DOHH2 (cell line): ENCODE data around the gene HBG2.

Source experiments
- H3F3A ChIP-seq: fragments of 200-600 bp; sonication (generic), shearing (Covaris generic); 2 replicates; pipeline ENCODE4 v1.6.0; 2016; ENCODE audit warnings: antibody characterized with exemption, mild to moderate bottlenecking; ENCODE audit not compliant: control insufficient read depth, insufficient read depth
- H3K27ac ChIP-seq: fragments of 200-600 bp; sonication (generic); 2 replicates; pipeline ENCODE4 v1.5.1; 2014; ENCODE audit warnings: low read depth, mild to moderate bottlenecking, low read length, moderate library complexity
- H3K27me3 ChIP-seq: fragments of 200-600 bp; sonication (generic); 2 replicates; pipeline ENCODE4 v1.6.1; 2014; ENCODE audit warnings: mild to moderate bottlenecking, low read length, mixed read lengths; ENCODE audit not compliant: control insufficient read depth
- H3K36me3 ChIP-seq: fragments of 200-600 bp; sonication (generic); 2 replicates; pipeline ENCODE4 v1.6.1; 2014; ENCODE audit warnings: mild to moderate bottlenecking, low read length, moderate library complexity, mixed read lengths; ENCODE audit not compliant: control insufficient read depth
- H3K4me1 ChIP-seq: fragments of 200-600 bp; sonication (generic); 2 replicates; pipeline ENCODE4 v1.6.1; 2014; ENCODE audit warnings: mild to moderate bottlenecking, low read length, mixed read lengths; ENCODE audit not compliant: control insufficient read depth
- H3K4me2 ChIP-seq: fragments of 200-600 bp; sonication (generic); 2 replicates; pipeline ENCODE4 v1.6.0; 2014; ENCODE audit warnings: mild to moderate bottlenecking, low read length, moderate library complexity
- H3K4me3 ChIP-seq: fragments of 200-600 bp; sonication (generic); 2 replicates; pipeline ENCODE4 v1.5.1; 2014; ENCODE audit warnings: mild to moderate bottlenecking, low read length, mixed read lengths
- H3K79me2 ChIP-seq: fragments of 200-600 bp; sonication (generic); 2 replicates; pipeline ENCODE4 v1.6.1; 2014; ENCODE audit warnings: mild to moderate bottlenecking, low read length, mixed read lengths; ENCODE audit not compliant: control insufficient read depth
- H3K9me2 ChIP-seq: fragments of 200-600 bp; sonication (generic); replicated peaks from 2 replicates; pipeline ENCODE4 v1.6.1; 2014; ENCODE audit warnings: mild to moderate bottlenecking, low read length, mixed read lengths; ENCODE audit not compliant: control insufficient read depth
- H3K9me3 ChIP-seq: fragments of 200-600 bp; sonication (generic); 2 replicates; pipeline ENCODE4 v1.6.1; 2014; ENCODE audit warnings: antibody characterized with exemption, low read length, mixed read lengths; ENCODE audit not compliant: control insufficient read depth, insufficient read depth
- H4K20me1 ChIP-seq: fragments of 200-600 bp; sonication (generic); 2 replicates; pipeline ENCODE4 v1.6.0; 2014; ENCODE audit warnings: low read depth, mild to moderate bottlenecking, antibody characterized with exemption, low read length, moderate library complexity; ENCODE audit not compliant: control insufficient read depth, insufficient read depth
- EZH2phosphoT487 ChIP-seq: fragments of 200-600 bp; sonication (generic); IDR thresholded peaks from 2 replicates; pipeline ENCODE4 v1.6.1; 2017; ENCODE audit warnings: borderline replicate concordance, mild to moderate bottlenecking, antibody characterized with exemption, low read length, moderate library complexity, mixed read lengths
- TF ChIP-seq, protein P1 (sequence below): fragments of 200-600 bp; sonication (generic); IDR thresholded peaks from one replicate; pipeline ENCODE4 v1.5.1; 2014; ENCODE audit warnings: antibody characterized with exemption, mild to moderate bottlenecking, low read depth, low read length; ENCODE audit not compliant: poor library complexity, severe bottlenecking

Gene HBG2

DNA sequence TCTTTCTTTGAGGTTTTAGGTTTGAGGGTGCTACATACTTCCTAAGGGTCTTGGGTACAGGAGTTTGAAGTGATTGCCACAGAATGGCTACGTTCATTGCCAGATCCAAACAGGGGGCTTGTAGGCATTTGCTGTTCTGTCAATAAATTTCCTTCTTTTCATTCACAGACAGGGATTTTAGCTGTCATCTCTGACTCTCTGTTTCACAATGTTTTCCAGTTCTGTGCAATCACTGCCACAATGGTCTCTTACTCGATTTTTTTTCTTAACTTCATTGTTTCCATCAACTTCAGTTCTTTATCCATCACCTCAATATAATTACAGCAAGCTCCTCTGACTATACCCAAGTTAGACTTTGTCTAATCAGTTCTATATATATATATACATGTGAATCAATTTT, 14.1 kb downstream of the HBG2 start:
- H3K9me2 ChIP-seq = no peaks in the 10 kb centered on the region
- H3K4me2 ChIP-seq = no peak overlapping the region
- H4K20me1 ChIP-seq = no peaks in the 10 kb centered on the region
- H3K27me3 ChIP-seq = no peaks in the 10 kb centered on the region
- no peaks in the 10 kb centered on the region for H3K79me2 ChIP-seq
- no peaks in the 10 kb centered on the region for H3K4me1 ChIP-seq
- TF ChIP-seq, protein P1, sequence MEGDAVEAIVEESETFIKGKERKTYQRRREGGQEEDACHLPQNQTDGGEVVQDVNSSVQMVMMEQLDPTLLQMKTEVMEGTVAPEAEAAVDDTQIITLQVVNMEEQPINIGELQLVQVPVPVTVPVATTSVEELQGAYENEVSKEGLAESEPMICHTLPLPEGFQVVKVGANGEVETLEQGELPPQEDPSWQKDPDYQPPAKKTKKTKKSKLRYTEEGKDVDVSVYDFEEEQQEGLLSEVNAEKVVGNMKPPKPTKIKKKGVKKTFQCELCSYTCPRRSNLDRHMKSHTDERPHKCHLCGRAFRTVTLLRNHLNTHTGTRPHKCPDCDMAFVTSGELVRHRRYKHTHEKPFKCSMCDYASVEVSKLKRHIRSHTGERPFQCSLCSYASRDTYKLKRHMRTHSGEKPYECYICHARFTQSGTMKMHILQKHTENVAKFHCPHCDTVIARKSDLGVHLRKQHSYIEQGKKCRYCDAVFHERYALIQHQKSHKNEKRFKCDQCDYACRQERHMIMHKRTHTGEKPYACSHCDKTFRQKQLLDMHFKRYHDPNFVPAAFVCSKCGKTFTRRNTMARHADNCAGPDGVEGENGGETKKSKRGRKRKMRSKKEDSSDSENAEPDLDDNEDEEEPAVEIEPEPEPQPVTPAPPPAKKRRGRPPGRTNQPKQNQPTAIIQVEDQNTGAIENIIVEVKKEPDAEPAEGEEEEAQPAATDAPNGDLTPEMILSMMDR = no peak
- TF ChIP-seq EZH2phosphoT487 = no peak
- no peak overlapping the region for H3K4me3 ChIP-seq
- H3F3A ChIP-seq = no peaks in the 10 kb centered on the region
- no peaks in the 10 kb centered on the region for H3K9me3 ChIP-seq
- no peaks in the 10 kb centered on the region for H3K36me3 ChIP-seq
- no peak overlapping the region for H3K27ac ChIP-seq

DNA sequence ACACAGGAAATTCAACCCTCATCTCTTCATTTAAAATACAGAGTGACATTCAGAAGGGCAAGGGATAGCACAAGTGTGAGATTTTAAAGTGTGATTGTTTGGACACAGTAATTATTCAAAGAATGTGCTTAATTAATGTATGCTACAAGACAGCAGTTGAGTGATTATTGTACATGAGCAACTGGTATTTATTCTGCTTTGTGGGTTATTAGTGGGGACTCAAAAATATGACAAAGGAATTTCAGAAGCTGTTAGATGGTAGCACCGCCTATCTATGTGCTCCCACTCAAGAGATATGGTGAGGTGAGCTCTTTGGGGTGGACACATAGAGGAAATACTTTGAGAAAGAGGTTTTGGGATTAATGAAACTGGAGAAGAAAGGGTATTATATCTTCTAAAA, 14.5 kb downstream of the HBG2 start:
- Histone ChIP-seq H3K9me2 (no peaks in the 10 kb centered on the region), H3K79me2 (no peaks in the 10 kb centered on the region), H4K20me1 (no peaks in the 10 kb centered on the region), H3F3A (no peaks in the 10 kb centered on the region), H3K27me3 (no peaks in the 10 kb centered on the region), H3K4me2 (no peak overlapping the region), H3K4me1 (no peaks in the 10 kb centered on the region), H3K4me3 (no peak overlapping the region), H3K9me3 (no peaks in the 10 kb centered on the region), H3K27ac (no peak overlapping the region), H3K36me3 (no peaks in the 10 kb centered on the region)
- no peak for TF ChIP-seq EZH2phosphoT487
- TF ChIP-seq, protein P1 = no peak

DNA sequence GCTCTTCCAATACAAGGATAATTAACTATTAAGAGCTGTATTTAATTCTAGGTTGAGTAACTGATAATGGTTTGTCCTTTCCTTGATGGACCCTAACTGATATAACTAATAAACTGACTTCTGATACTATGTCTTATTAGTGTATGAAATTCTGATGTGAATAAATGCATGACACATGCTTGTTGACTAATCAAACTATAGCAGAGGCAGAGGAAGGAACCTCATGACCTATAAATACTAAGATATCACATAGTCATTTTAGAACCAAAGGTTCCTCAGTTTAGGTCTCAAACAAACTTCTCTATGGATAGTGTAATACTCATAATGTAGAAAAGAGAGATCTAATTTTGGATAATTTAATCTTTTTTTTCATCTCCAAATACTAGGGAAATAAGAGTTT, 15.5 kb downstream of the HBG2 start:
- no peaks in the 10 kb centered on the region for H4K20me1 ChIP-seq
- TF ChIP-seq EZH2phosphoT487 = no peak
- TF ChIP-seq, protein P1 = no peak

DNA sequence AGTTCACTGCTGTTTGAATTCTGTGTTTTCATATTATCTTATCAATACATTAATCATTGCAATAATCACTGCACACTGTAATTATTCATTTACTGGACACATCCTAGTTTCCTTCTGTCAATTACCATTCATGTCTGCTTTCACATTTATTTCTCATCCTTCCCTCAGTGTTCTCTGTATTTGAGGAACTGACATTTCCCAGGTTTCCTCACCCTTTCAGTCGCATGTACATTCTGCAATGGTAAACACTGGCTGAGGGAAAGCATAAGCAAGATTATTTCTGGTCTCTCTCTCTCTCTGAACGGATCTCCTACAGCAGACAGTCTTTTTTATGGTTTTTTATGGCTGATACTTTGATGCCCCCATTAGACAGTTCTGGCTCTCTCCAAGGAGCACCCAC, 16.1 kb downstream of the HBG2 start:
- H3K27ac ChIP-seq = no peak overlapping the region
- no peaks in the 10 kb centered on the region for H3K27me3 ChIP-seq
- H3K36me3 ChIP-seq = no peaks in the 10 kb centered on the region
- H3K4me1 ChIP-seq = no peaks in the 10 kb centered on the region
- no peaks in the 10 kb centered on the region for H3K9me3 ChIP-seq
- no peak overlapping the region for H3K4me3 ChIP-seq
- no peaks in the 10 kb centered on the region for H3K9me2 ChIP-seq
- no peak overlapping the region for H3K4me2 ChIP-seq
- no peaks in the 10 kb centered on the region for H3F3A ChIP-seq
- TF ChIP-seq EZH2phosphoT487 = no peak
- TF ChIP-seq, protein P1 = no peak
- no peaks in the 10 kb centered on the region for H3K79me2 ChIP-seq
- H4K20me1 ChIP-seq = no peaks in the 10 kb centered on the region

More for the DNA sequence above, 15.5 kb downstream of the HBG2 start:
- no peaks in the 10 kb centered on the region for H3K9me3 ChIP-seq
- no peaks in the 10 kb centered on the region for H3K27me3 ChIP-seq
- H3K4me1 ChIP-seq = no peaks in the 10 kb centered on the region
- no peaks in the 10 kb centered on the region for H3K36me3 ChIP-seq
- H3K9me2 ChIP-seq = no peaks in the 10 kb centered on the region
- no peak overlapping the region for H3K4me3 ChIP-seq
- H3F3A ChIP-seq = no peaks in the 10 kb centered on the region
- no peak overlapping the region for H3K27ac ChIP-seq
- H3K4me2 ChIP-seq = no peak overlapping the region
- no peaks in the 10 kb centered on the region for H3K79me2 ChIP-seq
